Occipital lobe (tissue), 2 donors: Measurements from ENCODE around the gene LAMB3. TPM values are rescaled to one million over a fixed set of nuclear protein-coding genes. Genes with fewer than 3 reads are reported as not detected.
A peak's percentile ranks its signal among the peaks of the same experiment; 100 is the strongest.

Experiments used
- DNase-seq: peaks from one replicate; lab custom pipeline; 2025; lab: John Stamatoyannopoulos, UW
- total RNA-seq: library from RNA; depleted of rRNA; stranded (reverse); fragments of >200 nt; gene quantifications from one replicate; pipeline ENCODE4 v1.2.3, GENCODE V29; 2014

The LAMB3 gene
- total RNA-seq, 1 donor from 2014 or later: 1.7 TPM

- DNase-seq: no peak
Observed at GRCh38 chr1:209634005-209634737, 18.1 kb downstream of the LAMB3 start.

GRCh38 chr1:209633335-209633997 lies 18.8 kb downstream of the LAMB3 start:
- no peak for DNase-seq

GRCh38 chr1:209630383-209631225 lies 21.6 kb downstream of the LAMB3 start:
- no peak for DNase-seq

GRCh38 chr1:209629621-209630382 lies 22.4 kb downstream of the LAMB3 start:
- no peak for DNase-seq

- no peak for DNase-seq
Observed at GRCh38 chr1:209628618-209629299, 23.5 kb downstream of the LAMB3 start.

GRCh38 chr1:209627732-209628196 lies 24.5 kb downstream of the LAMB3 start:
- DNase-seq: peak; percentile 69

- no peak for DNase-seq
Observed at GRCh38 chr1:209627027-209627731, 25.0 kb downstream of the LAMB3 start.

- DNase-seq: no peak
Observed at GRCh38 chr1:209626346-209627026, 25.7 kb downstream of the LAMB3 start.

- no peak for DNase-seq
Observed at GRCh38 chr1:209625791-209626285, 26.4 kb downstream of the LAMB3 start.

- DNase-seq: no peak
Observed at GRCh38 chr1:209624558-209625549, 27.4 kb downstream of the LAMB3 start.

GRCh38 chr1:209622841-209623829 lies 29.1 kb downstream of the LAMB3 start:
- no peak for DNase-seq

GRCh38 chr1:209621741-209622655 lies 30.2 kb downstream of the LAMB3 start:
- DNase-seq: no peak

- no peak for DNase-seq
Observed at GRCh38 chr1:209621286-209621685, 30.9 kb downstream of the LAMB3 start.

GRCh38 chr1:209620487-209620884 lies 31.7 kb downstream of the LAMB3 start:
- DNase-seq: no peak

- DNase-seq: no peak
Observed at GRCh38 chr1:209619696-209620486, 32.3 kb downstream of the LAMB3 start.
